Germinal center (tissue), 1 donor: ENCODE results near the gene TMEM150B.

Source experiments
- DNase-seq: peaks from one replicate; pipeline ENCODE4 v3.0.0; 2012; ENCODE audit warnings: mixed read lengths, low spot score

The TMEM150B gene

DNA sequence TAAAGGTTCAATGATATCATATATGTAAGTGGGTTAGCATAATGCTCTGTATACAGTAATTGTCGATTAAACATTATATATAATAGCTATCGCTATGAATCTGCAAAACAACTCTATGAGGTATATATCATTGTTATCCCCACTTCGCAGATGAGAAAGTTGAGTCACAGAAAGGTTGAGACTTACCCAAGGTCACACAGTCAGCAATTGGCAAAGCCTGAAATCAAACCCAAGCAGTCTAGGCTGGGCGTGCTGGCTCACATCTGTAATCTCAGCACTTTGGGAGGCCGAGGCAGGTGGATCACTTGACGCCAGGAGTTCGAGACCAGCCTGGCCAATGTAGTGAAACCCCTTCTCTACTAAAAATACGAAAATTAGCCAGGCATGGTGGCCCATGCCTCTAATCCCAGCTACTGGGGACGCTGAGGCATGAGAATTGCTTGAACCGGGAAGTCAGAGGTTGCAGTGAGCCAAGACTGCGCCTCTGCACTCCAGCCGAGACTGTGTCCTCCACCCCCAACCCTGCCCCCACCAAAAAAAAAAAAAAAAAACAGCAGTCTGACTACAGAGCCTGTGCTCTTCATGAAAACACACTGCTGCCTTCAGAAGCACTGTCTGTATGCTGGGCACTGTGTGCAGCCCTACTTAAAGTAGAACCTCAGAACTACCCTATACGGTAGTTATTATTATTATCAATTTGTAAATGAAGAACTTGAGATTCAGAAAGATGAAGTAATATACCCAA lies 46.6 kb downstream of the TMEM150B start:
- no peak for DNase-seq

DNA sequence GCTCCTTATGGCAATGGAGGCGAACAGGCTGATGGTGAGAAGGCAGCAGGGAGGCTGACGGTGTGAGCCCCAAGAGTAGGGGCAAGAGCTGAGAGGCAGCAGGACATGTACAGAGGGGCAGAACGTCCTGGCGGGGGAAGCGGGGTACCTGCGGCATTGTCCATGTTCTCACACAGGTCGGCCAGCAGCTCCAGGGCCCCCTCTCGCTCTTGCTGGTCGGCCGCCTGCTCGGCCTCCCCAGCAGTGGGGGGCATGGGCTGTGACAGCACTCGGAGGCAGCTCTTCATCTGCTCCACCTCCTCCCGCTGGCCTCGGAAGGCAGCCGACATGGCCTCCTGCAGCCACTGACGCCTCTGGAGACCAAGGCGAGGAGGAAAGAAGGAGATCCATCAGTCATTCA lies 47.6 kb downstream of the TMEM150B start:
- DNase-seq = no peak

DNA sequence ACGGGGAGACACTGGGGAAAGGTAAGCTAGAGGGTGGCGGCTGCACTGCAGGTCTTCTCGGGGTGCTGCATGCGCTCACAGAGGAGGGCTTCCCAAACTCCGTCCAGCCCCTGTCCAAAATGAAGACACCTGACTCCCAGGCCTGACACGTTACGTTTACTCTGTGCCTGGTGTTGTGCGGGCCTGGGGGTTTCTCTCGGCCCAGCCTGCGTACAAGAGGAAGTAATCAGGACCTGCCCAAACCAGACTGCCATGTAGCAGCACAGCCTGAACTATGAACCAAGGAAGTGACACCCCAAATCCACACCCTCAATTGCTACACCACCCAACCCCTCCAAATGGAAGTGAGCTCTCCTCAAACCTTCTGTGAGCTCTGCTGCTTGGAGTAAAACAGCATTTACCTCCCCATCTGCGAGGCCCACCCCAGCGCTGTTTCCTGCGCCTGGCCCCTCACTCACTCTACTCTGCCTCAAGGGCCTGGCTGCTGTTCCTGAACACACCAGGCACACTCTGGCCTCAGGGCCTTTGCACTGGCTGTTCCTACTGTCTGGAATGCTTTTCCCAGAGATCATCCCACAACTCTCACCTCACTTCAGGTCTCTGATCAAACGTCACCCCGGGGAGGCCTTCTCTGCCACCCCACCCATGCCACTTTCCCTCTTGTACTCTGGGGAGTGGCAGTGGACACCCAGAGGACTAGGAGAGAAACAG lies 48.3 kb downstream of the TMEM150B start:
- peak; percentile 45 for DNase-seq

DNA sequence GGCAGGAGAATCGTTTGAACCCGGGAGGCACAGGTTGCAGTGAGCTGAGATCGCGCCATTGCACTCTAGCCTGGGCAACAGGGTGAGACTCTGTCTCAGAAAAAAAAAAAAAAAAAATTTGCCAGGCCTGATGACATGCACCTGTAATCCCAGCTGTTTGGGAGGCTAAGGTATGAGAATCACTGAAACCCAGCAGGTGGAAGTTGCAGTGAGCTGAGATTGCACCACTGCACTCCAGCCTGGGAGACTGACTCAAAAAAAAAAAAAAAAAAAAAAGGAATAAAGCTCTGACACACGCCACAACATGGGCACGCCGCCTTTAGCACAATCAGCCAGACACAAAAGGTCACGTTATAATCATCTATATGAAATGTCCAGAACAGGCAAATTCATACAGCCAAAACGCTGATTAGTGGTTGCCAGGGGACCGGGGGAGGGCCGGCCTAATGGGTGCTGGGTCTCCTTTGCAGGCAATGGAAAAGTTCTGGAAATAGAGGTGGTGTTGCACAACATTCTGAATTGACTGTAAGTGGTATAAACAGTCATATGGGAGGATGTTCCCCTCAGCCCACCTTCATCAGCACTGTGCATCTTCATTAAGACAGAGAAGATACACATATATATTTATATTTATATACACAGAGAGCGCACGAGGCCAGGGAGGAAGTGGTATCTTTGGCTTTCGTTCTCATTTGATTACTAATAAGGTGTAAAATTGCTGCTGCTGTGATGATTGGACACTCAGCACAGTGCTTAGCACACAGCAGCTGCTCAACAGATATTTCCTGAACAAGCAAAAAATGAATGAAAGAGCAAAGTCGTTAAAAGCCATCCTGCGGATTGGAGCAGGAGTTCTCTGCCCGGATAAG lies 49.1 kb downstream of the TMEM150B start:
- peak; percentile 69 for DNase-seq

DNA sequence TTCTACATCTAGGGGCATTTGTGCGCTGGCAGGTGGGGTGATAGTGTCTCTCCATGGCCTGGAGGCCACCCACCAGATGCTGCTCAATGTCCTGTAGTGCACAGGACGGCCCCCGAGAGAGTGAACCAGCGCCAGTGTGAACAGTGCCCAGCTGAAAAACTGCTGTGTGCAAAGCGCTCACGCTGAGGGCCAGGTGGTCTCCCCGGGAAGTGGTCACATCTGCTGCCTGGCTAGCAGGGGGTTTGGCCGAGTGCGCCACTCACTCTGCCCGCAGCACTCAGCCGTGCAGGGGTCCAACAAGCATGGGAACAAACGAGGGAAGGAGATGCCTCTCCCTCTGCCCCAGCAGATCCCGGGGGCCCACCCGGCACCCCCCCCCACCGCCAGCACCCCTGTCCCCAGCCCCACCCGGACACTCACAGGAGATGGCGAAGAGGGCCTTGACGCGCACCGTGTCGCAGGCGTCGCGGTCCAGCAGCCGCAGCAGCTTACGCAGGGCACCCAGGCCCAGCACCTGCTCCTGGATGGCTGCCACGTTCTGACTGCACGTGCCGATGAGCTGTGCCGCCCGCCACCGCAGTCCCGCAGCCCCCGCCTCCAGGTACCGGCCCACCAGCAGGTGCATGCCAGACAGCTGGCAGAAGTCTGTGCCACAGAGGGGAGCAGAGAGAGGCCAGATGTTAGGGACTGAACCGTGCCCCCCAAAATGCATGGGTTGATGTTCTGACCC lies 51.0 kb downstream of the TMEM150B start:
- no peak for DNase-seq

DNA sequence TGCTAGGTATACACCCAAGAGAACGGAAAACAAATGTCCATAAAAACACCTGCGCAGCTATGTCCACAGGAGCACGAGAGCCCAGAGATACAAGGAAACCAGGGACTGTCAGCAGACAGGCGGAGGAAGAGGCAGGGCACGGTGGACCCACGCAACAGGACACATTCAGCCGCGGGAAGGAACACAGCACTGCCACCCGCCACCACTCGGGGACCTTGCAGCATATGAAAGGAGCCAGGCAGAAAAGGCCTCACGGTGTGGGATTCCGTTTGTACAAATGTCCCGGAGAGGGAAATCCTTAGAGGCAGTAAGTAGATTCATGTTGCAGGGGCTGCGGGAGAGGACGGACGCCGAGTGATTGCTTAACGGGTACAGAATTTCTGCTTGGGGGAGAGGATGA lies 53.0 kb downstream of the TMEM150B start:
- DNase-seq = no peak

DNA sequence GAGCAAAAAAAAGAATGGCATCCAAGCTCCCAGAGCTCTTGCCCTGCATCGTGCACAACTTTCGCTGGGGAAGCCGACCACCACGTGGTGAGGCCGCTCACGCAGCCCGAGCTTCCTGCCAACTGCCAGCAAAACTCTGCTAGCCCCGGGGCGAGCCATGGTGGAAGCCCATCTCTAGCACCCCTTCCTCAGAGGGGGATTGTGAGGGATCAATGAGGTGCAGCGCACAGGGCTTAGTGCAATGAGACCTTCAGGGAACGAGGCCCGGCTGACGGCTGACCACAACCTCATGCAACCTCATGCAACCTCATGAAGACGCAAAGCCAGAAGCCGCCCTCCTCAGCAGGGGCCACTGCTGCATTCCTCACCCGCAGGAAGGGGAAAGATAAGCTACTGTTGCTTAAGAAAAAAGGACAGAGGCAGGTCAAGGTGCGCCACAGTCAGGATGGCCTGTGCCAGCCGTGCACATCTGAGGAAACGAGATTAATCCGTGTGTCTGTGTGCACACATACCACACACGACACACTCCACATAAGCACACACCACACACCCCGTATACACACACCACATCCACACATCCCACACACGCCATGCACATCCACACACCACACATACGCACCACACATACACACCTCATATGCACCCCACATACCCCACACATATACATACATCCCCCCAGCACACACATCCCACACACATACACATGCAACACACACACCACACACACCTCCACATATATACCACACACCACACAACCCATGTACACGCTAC lies 54.8 kb downstream of the TMEM150B start:
- DNase-seq = no peak

DNA sequence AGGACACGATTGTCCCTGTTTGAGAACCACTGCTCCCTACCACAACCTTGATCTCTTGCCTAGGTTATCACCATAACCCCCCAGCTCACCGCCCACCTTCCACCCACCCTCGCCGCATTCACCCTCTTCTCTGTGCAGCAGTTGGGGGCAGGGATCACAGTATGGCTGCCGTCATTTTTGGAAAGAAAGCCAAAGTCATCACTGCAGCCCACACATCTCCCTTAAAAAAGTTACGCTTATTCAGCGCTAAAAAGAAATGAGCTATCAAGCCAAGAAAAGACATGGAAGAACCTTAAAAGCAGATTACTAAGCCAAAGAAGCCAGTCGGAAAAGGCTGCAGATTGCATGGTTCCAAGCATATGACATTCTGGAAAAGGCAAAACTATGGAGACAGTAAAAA lies 55.8 kb downstream of the TMEM150B start:
- no peak for DNase-seq

DNA sequence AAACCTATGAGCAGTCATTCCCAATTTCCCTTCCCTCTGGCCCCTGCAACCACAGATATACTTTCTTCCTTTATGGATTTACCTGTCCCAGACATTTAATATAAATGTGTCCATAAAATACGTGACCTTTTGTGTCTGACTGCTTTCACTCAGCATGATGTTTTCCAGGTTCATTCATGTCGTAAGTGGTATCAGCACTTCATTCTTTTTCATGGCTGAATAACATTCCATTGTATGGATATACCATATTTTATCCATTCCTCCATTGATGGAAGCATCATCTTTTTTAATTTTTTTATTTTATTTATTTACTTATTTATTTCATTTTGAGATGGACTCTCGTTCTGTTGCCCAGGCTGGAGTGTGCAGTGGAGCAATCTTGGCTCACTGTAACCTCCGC lies 58.3 kb downstream of the TMEM150B start:
- no peak for DNase-seq

DNA sequence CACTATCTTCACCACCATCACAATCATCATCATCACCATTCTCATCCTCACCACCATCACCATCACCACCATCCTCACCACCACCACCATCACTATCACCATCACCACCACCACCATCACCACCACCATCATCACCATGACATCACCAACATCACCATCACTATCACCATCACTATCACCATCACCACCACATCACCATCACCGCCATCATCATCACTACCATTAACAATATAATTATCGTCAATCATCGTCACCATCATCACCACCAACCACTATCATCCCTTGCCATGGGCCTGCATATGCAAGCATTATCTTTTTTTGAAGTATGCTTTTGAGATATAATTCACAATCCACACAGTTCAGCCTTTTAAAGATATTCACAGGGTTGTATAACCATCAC lies 58.7 kb downstream of the TMEM150B start:
- no peak for DNase-seq

DNA sequence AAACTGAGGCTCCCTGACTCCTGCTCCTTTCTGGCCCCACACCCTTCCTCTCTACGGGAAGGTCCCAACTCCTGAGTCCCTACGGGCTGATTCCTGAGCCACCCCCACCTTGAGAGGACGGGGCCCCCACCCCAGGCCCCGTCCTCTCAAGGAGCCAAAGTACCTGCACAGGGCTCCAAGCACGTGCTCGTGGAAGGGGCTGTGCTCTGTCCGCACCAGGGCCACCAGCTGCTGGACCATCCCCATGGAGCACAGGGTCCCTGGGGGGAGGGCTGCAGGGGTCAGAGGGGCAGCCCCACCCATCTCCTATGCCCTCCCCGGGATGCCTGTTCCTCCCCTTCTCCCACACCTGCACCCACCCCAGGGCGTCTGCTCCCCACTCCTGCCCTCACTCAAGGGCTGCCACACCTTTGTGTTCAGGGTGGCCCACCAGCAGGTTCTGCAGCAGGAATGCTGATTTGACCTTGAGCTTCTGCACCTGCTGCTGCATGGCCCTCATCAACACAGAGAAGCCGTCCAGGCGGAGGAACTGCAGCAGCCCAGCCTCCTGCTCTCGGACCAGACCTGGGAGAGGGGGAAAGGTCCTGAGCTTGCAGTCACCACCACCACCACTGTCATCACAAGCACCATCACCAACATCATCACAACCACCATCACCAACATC lies 59.3 kb downstream of the TMEM150B start:
- DNase-seq = no peak

DNA sequence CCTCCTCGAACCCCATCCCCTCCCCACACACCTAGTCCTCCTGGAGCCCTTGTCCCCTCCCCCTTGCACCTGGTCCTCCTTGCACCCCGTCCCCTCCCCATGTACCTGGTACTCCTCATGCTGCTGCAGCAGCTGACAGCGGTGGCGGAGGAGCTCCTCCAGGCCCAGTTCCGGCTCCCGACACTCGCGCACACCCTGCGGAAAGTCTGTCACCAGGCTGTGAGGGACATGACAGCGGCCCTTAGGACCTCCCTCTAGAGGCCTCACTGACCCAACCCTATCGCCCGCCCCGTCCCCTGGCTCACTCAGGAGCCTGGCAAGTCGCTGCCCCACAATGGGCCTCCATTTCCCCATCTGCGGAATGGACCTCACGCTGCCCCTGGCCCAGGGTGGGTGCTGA lies 60.0 kb downstream of the TMEM150B start:
- no peak for DNase-seq

DNA sequence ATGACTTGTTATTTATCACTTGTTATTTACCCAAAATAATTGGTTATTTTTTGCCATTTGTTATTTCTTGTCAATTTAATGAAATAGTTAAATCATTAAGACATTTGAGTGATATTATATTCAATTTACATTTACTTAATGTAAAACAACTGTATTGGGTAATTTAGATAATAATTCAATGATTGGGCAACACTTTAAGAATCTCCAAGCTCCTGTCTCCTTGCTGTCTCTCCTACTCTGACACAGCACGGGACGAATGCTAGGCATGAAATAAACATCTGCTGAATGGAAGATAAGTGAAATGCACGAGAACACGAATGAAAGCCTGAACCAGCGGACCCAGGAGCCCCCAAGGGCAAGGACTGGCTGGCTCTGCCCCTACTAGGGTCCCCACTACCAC lies 60.6 kb downstream of the TMEM150B start:
- no peak for DNase-seq
